ENCODE measurements around the gene ECHS1. TPM values are rescaled to one million over a fixed set of nuclear protein-coding genes. Genes with fewer than 3 reads are reported as not detected.

ECHS1 gene
- total RNA-seq, 1 donor from 2014 or later = 77.4 TPM

DNA sequence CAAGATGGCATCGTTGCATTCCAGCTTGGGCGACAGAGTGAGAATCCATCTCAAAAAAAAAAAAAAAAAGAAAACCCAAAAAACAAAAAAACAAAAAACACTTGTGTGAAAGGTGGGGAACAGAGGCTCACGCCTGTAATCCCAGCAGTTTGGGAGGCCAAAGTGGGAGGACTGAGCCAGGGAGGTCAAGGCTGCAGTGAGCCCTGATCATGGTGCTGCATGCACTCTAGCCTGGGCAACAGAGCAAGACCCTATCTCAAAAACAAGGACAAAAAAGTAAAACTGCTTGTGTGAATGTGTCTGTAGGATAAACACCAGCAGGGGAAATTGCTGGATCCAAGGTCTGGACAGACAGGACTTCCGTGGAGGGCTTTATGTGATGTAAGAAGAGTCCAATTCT is 10.4 kb upstream of the ECHS1 start:
- Histone ChIP-seq H4K20me1 (ENCODE audit: low read depth) (peaks cover 6% of the 10 kb centered on the region), H3K4me2 (no peak overlapping the region), H3K9me3 (ENCODE audit: low read depth) (no peaks in the 10 kb centered on the region), H3K9ac (no peak overlapping the region), H3K4me3 (no peak overlapping the region), H3F3A (ENCODE audit: low read depth) (no peaks in the 10 kb centered on the region), H2AFZ (replicated peaks) (no peak overlapping the region), H3K4me1 (peaks cover 4% of the 10 kb centered on the region), H3K27me3 (peaks cover 14% of the 10 kb centered on the region), H3K79me2 (ENCODE audit: low read depth) (no peaks in the 10 kb centered on the region), H3K36me3 (no peaks in the 10 kb centered on the region), H3K27ac (no peak overlapping the region)
- H3K27me3 Mint-ChIP-seq (ENCODE audit: insufficient read depth, low read depth) = peaks cover 4% of the 10 kb centered on the region
- H3K4me1 Mint-ChIP-seq = peaks cover 3% of the 10 kb centered on the region
- no peak overlapping the region for H3K4me3 Mint-ChIP-seq
- DNase-seq (ENCODE audit: low spot score) = no peak
- H3K27ac Mint-ChIP-seq = no peak overlapping the region
- peaks cover 2% of the 10 kb centered on the region for H3K36me3 Mint-ChIP-seq
- TF ChIP-seq EZH2phosphoT487 (IDR thresholded peaks at IDR 0.05) (no peak), EZH2 (IDR thresholded peaks at IDR 0.05) (no peak)
- TF ChIP-seq, protein P1, sequence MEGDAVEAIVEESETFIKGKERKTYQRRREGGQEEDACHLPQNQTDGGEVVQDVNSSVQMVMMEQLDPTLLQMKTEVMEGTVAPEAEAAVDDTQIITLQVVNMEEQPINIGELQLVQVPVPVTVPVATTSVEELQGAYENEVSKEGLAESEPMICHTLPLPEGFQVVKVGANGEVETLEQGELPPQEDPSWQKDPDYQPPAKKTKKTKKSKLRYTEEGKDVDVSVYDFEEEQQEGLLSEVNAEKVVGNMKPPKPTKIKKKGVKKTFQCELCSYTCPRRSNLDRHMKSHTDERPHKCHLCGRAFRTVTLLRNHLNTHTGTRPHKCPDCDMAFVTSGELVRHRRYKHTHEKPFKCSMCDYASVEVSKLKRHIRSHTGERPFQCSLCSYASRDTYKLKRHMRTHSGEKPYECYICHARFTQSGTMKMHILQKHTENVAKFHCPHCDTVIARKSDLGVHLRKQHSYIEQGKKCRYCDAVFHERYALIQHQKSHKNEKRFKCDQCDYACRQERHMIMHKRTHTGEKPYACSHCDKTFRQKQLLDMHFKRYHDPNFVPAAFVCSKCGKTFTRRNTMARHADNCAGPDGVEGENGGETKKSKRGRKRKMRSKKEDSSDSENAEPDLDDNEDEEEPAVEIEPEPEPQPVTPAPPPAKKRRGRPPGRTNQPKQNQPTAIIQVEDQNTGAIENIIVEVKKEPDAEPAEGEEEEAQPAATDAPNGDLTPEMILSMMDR (IDR thresholded peaks at IDR 0.05) = no peak
- no peaks in the 10 kb centered on the region for H3K9me3 Mint-ChIP-seq

DNA sequence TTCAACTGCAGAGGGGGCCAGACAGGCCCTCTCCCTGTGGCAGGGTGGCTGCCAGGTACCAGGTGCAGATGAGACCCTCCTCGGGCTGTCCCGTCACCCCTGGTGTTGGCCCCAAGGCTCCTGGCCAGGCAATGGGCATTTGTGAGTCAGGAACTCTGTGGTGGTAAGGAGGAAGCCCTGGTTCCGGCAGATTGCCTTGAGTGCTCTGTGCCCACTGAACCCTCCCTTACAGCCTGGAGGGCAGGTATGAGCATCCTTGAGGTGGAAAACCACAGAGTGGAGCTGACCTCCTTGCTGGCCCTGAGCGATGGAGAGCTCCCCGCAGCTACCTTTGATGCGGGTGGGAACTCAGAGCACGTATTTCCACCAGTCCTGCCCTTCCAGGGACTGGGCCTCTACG is 7.9 kb upstream of the ECHS1 start:
- Histone ChIP-seq H3K79me2 (ENCODE audit: low read depth) (no peaks in the 10 kb centered on the region), H3K4me3 (no peak overlapping the region), H2AFZ (replicated peaks) (no peak overlapping the region), H4K20me1 (ENCODE audit: low read depth) (peaks cover 6% of the 10 kb centered on the region), H3K9me3 (ENCODE audit: low read depth) (no peaks in the 10 kb centered on the region), H3K4me1 (peaks cover 4% of the 10 kb centered on the region), H3F3A (ENCODE audit: low read depth) (no peaks in the 10 kb centered on the region), H3K9ac (no peak overlapping the region), H3K27me3 (peaks cover 39% of the 10 kb centered on the region), H3K4me2 (no peak overlapping the region), H3K36me3 (no peaks in the 10 kb centered on the region), H3K27ac (no peak overlapping the region)
- Mint-ChIP-seq H3K4me1 (peaks cover 7% of the 10 kb centered on the region), H3K4me3 (no peak overlapping the region), H3K27me3 (ENCODE audit: insufficient read depth, low read depth) (peaks cover 10% of the 10 kb centered on the region), H3K36me3 (no peaks in the 10 kb centered on the region), H3K9me3 (no peaks in the 10 kb centered on the region), H3K27ac (no peak overlapping the region)
- TF ChIP-seq, protein P1 (IDR thresholded peaks at IDR 0.05) = no peak
- TF ChIP-seq EZH2phosphoT487 (IDR thresholded peaks at IDR 0.05) (no peak), EZH2 (IDR thresholded peaks at IDR 0.05) (no peak)
- no peak for DNase-seq (ENCODE audit: low spot score)

DNA sequence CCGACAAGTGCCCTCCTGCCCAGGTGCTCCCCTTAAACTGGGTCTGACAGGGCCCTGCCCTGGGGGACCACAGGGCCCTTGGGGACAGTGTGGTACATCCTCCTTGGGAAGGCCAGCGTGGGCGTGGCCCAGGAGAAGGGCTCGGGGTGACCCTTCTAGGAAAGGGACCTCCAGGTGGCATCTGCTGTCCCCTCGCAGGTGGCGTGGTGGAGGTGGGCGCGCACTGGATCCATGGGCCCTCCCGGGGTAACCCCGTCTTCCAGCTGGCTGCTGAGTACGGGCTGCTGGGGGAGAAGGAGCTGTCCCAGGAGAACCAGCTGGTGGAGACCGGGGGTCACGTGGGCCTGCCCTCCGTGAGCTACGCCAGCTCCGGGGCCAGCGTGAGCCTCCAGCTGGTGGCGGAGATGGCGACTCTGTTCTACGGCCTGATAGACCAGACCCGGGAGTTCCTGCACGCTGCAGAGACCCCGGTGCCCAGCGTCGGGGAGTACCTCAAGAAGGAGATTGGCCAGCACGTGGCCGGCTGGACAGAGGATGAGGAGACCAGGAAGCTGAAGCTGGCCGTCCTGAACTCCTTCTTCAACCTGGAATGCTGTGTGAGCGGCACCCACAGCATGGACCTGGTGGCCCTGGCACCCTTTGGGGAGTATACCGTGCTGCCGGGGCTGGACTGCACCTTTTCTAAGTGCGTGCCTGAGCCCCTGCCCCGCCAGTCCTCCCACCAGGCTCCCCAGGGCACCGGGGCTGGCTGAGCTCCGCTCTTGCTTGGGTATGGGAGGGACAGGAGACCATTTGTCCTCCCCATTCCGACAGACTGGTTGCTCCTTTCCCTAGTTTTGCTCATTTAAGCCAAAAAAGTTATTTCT is 6.9 kb upstream of the ECHS1 start:
- Histone ChIP-seq H3K9me3 (ENCODE audit: low read depth) (no peaks in the 10 kb centered on the region), H3K4me1 (peaks cover 4% of the 10 kb centered on the region), H3K27ac (no peak overlapping the region), H3F3A (ENCODE audit: low read depth) (peaks cover 6% of the 10 kb centered on the region), H3K27me3 (peaks cover 49% of the 10 kb centered on the region), H2AFZ (replicated peaks) (peak overlapping the region; percentile 54), H3K9ac (peak overlapping the region; percentile 57), H4K20me1 (ENCODE audit: low read depth) (peaks cover 6% of the 10 kb centered on the region), H3K4me3 (peak overlapping the region; percentile 81), H3K4me2 (peak overlapping the region; percentile 90), H3K36me3 (no peaks in the 10 kb centered on the region), H3K79me2 (ENCODE audit: low read depth) (no peaks in the 10 kb centered on the region)
- peaks cover 12% of the 10 kb centered on the region for H3K27me3 Mint-ChIP-seq (ENCODE audit: insufficient read depth, low read depth)
- no peaks in the 10 kb centered on the region for H3K9me3 Mint-ChIP-seq
- peak overlapping the region; percentile 79 for H3K4me3 Mint-ChIP-seq
- no peak for DNase-seq (ENCODE audit: low spot score)
- H3K27ac Mint-ChIP-seq = peak overlapping the region; percentile 60
- no peak for TF ChIP-seq EZH2 (IDR thresholded peaks at IDR 0.05)
- TF ChIP-seq EZH2phosphoT487 (IDR thresholded peaks at IDR 0.05) = no peak
- TF ChIP-seq, protein P1 (IDR thresholded peaks at IDR 0.05) = no peak
- H3K4me1 Mint-ChIP-seq = peaks cover 11% of the 10 kb centered on the region
- H3K36me3 Mint-ChIP-seq = no peaks in the 10 kb centered on the region
